Inflammatory macrophage (primary cell): ENCODE data around the gene SLC7A9.
"Not testable (repeated sequence)": the region's sequence is repeated elsewhere in the genome, so short reads cannot be mapped to it uniquely, and the experiment has no call there.

Experiments
- DNase-seq, 2 donors: peaks; one replicate each; pipeline ENCODE4 v3.0.0-alpha.2; 2020 to 2022

Gene SLC7A9

GRCh38 chr19:32787895-32788294, 81.7 kb downstream of the SLC7A9 start:
- DNase-seq, result not testable (repeated sequence)

- DNase-seq, result not testable (repeated sequence)
These were observed 82.3 kb downstream of the SLC7A9 start for GRCh38 chr19:32787161-32787813.

DNA sequence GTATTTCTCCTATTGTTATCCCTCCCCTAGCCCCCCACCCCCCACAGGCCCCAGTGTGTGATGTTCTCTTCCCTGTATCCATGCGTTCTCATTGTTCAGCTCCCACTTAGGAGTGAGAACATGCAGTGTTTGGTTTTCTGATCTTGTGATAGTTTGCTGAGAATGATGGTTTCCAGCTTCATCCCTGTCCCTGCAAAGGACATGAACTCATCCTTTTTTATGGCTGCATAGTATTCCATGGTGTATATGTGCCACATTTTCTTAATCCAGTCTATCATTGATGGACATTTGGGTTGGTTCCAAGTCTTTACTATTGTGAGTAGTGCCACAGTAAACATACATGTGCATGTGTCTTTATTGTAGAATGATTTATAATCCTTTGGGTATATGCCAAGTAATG, 87.5 kb downstream of the SLC7A9 start:
- not testable (repeated sequence) for DNase-seq

- no peak for DNase-seq
These were observed 88.3 kb downstream of the SLC7A9 start for GRCh38 chr19:32781280-32781679.
